CD4-positive, alpha-beta T cell treated with Interleukin-6 for 4 hours (primary cell): ENCODE results near the gene NDUFAF8.

Experiments used
- DNase-seq: peaks from one replicate; pipeline ENCODE4 v3.0.0-alpha.2; 2020; ENCODE audit warnings: mixed read lengths

The NDUFAF8 gene

DNA sequence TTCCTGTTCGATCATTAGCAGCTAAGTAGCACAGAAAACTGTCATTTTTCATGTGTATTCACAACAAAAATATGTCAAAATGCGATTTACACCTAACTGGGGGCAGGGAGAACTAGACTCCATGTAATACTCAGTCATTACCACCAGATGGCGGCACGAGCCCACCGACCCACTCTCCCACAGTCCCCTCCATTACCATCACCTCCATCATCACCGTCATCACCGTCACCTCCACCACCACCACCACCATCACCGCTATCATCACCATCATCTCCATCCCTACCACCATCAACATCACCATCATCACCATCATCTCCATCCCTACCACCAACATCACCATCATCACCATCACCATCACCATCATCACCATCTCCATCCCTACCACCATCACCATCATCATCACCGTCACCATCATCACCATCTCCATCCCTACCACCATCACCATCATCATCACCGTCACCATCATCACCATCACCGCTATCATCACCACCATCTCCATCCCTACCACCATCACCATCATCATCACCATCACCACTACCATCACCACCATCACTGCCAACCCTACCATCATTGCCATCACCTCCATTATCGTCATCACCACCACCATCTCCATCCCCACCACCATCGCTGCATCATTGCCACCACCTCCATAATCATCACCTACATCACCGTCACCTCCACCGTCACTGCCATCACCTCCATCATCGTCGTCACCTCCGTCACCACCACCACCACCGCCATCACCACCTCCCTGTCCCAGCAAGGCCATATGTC is 14.4 kb downstream of the NDUFAF8 start:
- DNase-seq, result peak; percentile 71

DNA sequence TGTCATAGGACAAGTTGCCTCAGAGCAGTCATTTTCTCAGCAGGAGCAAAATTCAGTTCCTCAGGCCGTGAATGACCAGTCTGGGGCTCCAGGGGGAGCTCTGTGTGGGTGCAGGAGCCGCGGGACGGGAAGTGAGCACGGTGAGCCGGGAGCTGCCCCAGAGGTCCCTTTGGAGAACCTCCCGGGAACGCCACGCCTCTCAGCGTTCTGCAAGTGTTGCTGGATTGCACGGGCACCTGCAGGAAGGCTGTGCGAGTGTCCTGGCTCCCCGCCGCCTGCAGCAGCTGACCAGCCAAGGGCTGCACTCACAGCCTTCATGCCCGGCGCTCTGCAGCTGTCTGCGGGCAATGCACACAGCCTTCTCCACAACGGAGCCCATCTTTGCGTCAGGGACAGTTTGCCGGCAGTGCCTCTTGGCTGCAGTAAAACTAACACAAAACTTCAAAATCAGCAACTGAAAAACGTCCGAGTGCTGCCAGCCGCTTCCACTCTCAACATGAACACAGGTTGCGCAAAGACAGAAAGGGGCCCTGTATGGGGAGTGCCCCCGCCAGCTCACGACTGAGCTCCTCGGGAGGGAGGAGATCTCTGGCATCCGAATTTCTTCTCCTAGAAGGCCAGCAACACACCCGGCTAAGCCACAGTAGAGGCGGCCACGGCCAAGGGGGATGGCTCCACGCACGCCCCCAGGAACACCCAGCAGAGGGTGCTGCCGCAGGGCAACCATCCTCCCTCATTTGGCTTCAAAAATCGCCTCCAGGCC is 16.0 kb downstream of the NDUFAF8 start:
- no peak for DNase-seq

DNA sequence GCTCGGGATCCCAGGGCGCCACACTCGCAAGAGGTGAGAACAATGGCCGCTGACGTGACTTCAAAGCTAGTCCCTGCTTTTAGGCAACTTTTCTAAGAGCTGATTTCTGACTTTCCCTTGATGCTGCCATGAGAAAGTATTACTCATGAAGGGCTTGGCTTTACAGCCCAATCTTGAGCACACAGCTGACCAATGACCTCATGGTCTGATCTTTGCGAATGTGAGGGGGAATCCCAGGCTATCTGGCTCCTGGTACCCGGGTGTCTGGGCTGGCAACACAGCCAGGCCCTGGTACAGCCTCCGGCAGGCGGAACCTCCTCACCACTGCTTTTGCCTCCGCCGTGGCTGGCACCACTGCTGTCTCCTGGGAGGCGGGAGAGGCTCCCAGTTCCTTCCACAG is 17.5 kb downstream of the NDUFAF8 start:
- no peak for DNase-seq

DNA sequence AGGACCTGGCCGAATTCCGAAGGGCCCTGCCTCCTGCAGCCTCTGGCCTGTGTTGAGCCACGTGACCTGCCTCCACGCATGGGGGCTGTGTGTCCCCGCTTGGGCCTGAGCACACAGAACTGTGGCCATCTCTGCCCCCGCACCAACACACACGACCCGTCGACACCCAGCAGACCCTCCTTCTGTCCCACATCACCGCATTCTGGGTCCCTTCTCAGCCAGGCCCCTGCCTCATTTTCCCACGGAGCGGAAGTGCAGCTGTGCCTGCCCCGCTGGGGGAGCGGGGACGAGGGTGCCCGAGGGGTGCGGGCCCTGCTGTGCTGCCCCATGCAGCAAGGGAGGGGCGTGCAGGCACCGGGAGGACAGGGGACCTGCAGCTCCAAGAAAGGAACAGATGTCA is 18.4 kb downstream of the NDUFAF8 start:
- DNase-seq, result no peak

DNA sequence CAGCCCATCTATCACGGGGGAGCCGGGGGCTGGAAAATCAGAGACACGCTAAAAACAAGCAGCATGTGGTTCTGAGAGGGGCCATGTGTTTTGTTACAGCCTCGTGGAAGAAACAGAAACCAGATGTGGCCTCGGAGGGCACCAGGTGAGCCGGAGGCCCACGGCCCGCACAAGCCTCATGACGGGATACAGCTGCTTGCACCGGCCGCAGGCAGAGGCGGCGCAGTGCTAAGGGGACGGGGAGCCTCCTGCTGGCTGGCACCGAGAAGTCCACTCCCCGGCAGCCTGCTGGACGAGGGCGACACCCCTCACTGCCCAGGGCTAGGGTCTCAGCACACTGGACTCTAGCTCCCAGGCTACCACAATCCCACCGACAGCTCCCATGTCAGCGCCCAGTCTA is 19.2 kb downstream of the NDUFAF8 start:
- DNase-seq, result no peak

DNA sequence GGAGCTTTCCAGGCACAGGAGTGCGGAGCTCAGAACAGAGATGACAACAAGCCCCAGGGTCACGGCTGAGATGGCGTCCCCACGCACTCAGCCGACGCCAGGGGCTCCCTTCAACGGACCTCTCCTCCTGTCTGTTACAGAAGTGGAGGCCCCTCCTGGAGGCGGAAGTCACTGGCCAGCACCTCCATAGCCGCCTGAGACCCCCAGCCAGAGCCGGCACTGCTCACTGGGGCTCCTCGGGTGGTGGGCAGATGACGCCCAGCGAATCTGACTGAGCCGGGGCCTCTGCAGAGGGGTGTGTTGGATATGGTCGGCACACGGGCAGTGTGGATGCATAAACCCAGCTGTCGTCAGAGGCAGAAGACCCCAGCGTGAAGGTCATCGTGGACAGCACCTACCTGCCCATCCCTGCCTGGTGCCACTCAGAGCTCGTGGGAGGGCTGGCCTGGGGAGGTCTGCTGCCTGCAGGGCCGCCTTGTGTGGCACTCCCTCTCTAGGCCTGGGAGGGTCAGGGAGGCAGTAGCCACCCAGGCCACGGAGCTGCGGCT is 20.0 kb downstream of the NDUFAF8 start:
- DNase-seq, result no peak

DNA sequence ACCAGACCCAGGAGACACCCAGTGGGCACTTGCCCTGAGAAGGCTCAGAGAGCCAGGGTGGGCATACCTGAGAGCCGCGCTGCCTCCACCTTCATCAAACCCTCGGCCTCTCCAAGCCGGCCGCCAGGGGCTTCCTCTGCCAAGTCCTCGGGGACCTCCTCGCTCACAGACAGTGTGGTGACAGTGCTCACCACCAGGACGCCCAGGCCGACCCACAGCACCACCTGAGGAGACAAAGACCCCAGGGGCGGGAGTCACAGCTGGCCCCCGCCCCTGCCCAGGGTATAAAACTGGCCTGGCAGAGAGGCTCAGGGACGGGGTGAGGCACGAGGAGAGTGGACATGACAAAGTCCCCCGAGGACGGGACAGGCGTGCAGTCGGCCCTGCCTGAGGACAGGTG is 21.1 kb downstream of the NDUFAF8 start:
- DNase-seq, result no peak

- no peak for DNase-seq
Observed at GRCh38 chr17:81260641-81261040, 21.5 kb downstream of the NDUFAF8 start.

GRCh38 chr17:81261096-81261495 is 22.0 kb downstream of the NDUFAF8 start:
- no peak for DNase-seq

DNA sequence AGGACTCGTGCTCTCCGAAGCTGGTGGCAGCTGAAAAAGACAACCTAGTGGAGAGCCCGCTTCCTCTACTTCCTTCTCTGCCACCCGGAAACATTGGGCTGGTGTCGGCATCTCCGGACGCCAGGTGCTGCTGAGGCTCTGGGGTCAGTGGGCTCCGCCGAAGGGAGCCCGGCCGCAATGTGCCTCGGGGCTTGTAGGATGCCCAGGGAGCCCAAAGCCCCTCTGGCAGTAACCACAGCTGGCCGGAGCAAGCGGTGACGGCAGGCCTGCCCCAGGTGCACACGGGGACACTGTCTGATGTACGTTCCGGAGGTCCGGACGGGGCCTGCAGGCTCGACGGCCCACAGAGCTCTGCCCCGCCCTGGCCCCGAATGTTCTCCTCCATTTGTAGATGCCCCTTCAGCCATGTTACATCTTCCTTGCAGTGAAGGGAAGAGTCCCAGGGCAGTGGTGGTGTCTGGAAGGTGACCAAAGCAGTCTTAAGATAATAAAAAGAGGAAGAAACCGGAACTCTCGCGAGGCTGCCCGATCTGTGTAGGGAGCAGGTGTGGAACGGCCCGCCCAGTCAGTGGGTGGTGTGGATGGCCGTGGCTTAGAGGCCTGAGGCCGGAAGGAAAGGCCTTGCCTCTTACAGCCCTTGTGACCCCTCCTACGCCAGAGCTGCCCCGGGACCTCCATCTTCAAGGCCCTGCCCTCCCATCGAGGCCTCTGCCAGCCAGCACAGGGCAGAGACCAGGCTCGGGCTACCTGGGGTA is 22.6 kb downstream of the NDUFAF8 start:
- no peak for DNase-seq

- DNase-seq, result no peak
Observed at GRCh38 chr17:81263371-81264181, 24.5 kb downstream of the NDUFAF8 start.

DNA sequence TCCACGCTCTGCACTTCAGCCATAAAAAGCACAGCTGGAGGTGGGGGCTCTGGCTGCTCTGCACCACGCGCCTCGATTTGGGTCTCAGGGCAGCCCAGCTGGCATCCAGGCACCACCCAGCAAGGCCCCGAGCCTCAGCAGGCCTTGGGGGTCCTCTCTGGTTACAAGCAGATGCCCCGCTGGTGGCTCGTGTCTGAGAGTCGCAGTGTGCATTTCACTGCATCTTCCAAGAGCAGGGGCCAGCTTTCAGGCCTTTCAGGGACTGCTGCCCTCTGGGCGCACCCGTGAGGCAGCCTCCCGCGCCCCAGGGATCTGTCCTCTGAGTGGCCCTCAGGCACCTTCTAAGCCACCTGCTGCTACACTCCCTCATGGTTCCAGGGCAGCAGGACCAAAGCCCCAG is 25.5 kb downstream of the NDUFAF8 start:
- DNase-seq, result no peak

DNA sequence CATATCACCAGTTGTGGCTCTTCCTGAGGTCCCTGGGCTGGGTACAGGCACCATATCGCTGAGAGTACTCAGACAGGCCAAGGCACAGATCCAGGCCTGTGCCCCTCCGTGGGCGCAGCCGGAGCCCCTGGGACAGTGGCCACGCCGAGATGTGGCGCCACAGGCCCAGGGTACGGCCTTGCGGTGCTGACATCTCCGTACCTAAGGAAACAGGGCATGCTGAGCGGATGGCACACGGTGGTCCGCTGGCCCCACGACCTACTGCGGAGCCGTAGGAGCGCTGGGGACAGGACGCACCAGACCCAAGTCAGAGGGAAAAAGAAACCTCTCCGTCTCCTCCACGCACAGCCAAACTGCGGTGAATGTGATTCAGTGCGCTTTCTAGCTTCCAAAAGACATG is 26.5 kb downstream of the NDUFAF8 start:
- DNase-seq, result no peak

- DNase-seq, result no peak
Observed at GRCh38 chr17:81267390-81268067, 28.4 kb downstream of the NDUFAF8 start.

DNA sequence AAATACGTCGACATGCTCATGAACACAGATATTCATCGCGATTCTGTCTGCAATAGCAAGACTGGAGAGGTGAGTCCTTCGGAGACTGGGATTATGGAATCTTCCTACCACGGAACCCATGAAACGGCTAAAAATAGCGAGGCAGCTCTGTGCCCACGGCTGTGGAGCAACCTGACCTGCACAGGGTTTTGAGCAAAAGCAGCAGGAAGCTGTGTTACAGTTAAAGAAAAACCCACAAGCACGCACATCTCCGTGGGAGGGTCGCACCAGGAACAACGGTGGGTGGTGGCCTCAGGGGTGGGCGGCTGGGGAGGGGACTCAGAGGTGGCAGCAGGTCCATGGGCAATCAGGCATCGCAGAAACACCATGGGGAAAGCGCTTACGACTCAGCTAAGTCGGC is 31.2 kb downstream of the NDUFAF8 start:
- no peak for DNase-seq

DNA sequence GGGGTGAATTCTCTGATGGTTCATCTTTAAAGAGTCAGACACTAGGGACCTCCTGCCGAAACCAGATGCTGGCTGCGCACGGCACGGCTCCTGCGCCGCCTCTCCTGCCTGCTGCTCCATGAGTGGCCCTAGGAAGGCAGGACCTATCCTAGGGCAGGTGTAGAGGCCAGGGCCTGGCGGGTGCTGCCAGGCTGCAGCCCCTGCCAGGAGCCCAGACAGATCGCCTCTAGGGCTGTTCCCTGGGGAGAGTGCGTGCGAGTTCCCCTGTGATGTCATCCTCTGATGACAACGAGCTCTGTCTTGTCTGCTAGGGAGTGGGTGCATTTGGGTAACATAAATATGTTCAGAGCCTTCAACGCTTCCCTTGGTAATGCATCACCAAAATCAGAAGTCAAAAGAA is 32.1 kb downstream of the NDUFAF8 start:
- DNase-seq, result no peak

DNA sequence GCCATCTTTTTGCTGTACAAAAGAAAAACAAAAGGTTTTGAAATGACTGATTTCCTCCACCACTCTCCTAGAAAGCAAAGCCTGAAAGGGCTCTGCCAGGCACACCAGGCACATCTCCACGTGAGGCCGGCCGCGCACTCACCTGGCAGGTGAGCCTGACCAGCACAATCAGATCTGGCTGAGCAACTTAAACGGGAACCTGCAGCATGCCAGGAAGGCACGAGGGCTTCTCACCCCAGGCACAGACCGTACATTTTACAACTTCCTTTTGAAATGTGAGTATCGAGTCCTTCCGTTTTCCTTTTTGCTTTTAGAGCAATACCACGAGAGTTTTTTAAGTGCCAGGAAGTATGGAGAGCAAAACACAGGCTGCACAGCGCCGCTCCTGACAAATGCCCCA is 33.5 kb downstream of the NDUFAF8 start:
- DNase-seq, result no peak

GRCh38 chr17:81273698-81274470 is 34.8 kb downstream of the NDUFAF8 start:
- no peak for DNase-seq

DNA sequence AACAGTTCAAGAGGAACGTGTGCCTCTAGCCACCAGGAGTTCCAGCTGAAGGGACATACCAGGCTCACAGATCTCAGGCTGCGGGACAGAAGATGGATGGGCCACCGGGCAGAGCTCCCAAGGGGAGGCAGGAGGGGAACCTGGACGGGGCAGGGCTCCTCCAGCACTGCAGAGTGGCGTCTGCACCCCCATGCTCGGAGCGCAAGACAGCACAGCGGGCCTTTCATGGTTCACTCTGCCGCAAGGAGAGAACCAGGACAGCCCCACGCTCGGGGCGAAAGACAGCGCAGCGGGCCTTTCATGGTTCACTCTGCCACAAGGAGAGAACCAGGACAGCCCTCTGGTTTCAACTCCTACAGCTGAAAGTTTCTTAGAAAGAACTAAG is 35.3 kb downstream of the NDUFAF8 start:
- no peak for DNase-seq

- DNase-seq, result no peak
Observed at GRCh38 chr17:81276781-81277180, 37.7 kb downstream of the NDUFAF8 start.

DNA sequence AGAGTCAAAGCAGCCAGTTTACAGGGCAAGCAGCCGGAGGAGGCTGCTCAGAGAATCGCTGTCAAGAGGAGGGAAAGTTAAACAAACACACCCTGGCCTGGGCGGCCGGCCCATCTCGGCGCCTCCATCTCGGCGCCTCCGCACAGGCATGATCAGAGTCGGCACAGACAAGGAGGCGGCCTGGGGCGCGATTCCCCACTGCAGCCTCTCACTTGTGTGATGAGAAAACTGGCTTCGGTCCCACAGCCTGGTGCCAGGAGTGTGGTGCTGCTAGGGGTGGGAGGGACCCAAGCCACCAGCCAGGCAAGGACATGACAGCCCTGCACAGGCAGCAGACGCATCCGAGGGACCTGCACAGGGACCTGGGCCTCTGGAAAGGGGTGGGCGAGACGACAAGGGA is 38.3 kb downstream of the NDUFAF8 start:
- no peak for DNase-seq
